ENCODE measurements around the gene RNF17.

Gene RNF17

DNA sequence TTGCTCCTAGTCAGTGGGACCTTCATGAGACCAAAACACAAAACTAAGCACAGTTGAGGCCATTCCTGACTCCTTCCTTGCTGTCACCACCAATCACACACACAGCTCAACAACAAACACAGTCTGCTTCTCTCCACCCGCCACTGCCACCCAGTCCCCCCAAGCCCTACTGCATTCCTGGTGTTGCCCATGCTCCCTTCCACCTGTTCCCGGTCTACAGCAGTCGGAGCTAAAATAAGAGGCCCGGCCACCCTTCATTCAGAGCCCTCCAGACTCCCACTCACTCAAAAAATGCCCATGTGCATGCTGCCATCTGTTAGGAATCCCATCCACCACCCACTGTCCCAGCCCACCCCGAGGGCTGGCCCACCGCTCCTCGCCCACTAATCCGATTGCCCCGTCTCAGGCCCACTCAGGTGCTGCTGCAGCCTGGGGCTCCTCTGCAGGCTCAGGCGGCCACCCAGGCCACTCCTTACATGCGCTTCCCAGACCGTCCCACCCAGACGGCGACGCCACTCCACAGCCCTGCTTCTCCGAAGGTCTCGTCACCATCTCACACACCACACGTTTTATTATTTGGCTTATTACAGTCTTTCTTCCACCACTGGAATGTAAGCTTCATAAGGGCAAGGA lies 127.6 kb downstream of the RNF17 start:
- TF ChIP-seq, protein P1, sequence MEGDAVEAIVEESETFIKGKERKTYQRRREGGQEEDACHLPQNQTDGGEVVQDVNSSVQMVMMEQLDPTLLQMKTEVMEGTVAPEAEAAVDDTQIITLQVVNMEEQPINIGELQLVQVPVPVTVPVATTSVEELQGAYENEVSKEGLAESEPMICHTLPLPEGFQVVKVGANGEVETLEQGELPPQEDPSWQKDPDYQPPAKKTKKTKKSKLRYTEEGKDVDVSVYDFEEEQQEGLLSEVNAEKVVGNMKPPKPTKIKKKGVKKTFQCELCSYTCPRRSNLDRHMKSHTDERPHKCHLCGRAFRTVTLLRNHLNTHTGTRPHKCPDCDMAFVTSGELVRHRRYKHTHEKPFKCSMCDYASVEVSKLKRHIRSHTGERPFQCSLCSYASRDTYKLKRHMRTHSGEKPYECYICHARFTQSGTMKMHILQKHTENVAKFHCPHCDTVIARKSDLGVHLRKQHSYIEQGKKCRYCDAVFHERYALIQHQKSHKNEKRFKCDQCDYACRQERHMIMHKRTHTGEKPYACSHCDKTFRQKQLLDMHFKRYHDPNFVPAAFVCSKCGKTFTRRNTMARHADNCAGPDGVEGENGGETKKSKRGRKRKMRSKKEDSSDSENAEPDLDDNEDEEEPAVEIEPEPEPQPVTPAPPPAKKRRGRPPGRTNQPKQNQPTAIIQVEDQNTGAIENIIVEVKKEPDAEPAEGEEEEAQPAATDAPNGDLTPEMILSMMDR (IDR thresholded peaks at IDR 0.05; ENCODE audit: extremely low read depth, insufficient read depth, missing control alignments), result no peak
- in situ Hi-C loops (cut with MboI; ENCODE audit: low pct_unique_long_range_greater_than_20kb, low sequenced_read_pairs, unreplicated experiment), result no loop called here
- no peak for DNase-seq (ENCODE audit: low spot score)

DNA sequence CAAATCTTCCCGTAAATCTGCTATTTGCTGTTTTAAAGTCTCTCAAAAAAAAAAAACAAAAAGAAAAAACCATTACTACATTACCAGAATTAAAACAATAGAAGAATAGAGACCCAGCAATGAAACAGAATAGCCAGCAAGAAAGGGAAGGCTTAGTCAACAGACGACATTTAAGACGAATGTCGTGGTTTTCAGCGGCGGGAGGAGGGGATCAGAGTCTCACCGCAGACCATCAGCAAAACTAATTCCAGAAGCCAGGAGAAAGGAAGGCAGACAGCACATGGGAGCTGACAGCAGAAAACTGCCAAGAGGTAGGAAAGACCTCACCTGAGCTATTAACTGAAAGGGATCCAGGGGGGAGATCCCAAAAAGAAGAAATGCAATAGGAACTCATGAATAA lies 128.9 kb downstream of the RNF17 start:
- no peak for DNase-seq (ENCODE audit: low spot score)
- TF ChIP-seq, protein P1 (IDR thresholded peaks at IDR 0.05; ENCODE audit: extremely low read depth, insufficient read depth, missing control alignments), result no peak
- in situ Hi-C loops (cut with MboI; ENCODE audit: low pct_unique_long_range_greater_than_20kb, low sequenced_read_pairs, unreplicated experiment), result no loop called here

DNA sequence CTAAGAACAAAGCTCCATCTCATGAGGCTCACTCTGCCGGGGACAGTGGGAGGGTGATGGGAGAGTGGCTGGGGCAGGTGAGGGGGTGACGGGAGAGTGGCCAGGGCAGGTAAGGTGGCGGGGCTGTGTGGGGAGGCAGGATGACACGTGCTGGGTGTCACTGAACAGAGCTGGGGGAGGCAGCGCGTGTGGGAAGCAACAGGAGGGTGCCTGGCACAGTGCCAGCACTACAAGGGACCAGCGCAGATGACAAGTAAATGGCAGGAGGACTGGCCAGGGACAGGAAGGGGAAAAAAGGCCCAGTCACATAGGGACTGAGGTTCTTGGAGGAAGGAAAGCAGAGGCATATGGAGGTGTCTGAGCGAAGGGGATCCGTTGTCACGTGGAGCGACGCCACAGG lies 129.9 kb downstream of the RNF17 start:
- TF ChIP-seq, protein P1 (IDR thresholded peaks at IDR 0.05; ENCODE audit: extremely low read depth, insufficient read depth, missing control alignments), result no peak
- DNase-seq (ENCODE audit: low spot score), result no peak
- in situ Hi-C loops (cut with MboI; ENCODE audit: low pct_unique_long_range_greater_than_20kb, low sequenced_read_pairs, unreplicated experiment), result no loop called here

DNA sequence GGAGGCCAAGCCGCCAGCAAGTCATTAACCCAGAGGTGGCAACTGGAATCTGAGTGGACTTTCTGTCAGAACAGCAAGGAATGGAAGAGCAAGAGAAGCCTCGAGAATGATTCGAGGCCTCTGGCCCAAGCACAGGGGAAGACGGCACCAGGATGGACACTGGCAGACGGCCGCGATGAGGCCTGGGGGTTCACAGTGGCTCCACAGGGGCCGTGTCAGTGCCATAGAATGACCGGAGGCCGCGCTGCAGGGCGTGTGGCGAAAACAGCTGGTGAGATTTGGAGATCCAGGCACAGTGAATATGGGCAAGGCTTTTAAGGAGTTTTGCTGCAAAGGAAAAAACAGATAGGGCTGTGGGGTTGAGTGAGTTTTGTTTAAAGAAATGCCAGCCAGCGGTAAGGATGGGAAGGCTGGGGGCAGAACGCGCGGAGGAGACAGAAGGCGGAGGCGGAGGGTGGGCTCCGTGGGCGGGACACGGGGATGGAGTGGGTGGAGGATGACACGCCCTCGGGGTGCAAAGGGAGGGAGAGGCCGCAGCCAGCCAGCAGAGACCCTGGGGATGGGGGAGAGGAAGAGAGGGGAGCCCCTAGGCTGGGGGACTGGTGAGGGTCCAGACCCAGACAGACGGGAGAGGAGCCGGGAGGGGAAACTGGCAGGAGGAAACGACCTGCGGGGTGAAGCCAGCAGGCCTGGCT lies 130.5 kb downstream of the RNF17 start:
- DNase-seq (ENCODE audit: low spot score), result no peak
- TF ChIP-seq, protein P1 (IDR thresholded peaks at IDR 0.05; ENCODE audit: extremely low read depth, insufficient read depth, missing control alignments), result no peak
- in situ Hi-C loops (cut with MboI; ENCODE audit: low pct_unique_long_range_greater_than_20kb, low sequenced_read_pairs, unreplicated experiment), result no loop called here

DNA sequence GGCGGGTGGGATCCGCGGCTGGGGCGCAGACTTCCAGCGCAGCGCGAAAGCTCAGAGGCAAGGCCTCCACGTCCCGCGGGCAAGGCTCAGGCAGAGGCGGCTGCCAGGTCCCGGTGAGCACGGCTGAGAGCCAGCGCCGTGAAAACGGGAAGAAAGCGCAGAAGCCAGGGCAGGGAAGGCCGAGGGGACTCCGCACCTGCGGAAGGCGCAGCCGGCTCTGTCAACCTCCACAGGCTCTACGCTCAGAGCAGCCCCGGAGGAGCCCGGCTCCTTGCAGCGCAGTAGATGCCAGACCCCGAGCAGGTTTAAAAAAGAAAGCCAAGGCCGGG lies 131.0 kb downstream of the RNF17 start:
- no peak for DNase-seq (ENCODE audit: low spot score)
- TF ChIP-seq, protein P1 (IDR thresholded peaks at IDR 0.05; ENCODE audit: extremely low read depth, insufficient read depth, missing control alignments), result no peak
- in situ Hi-C loops (cut with MboI; ENCODE audit: low pct_unique_long_range_greater_than_20kb, low sequenced_read_pairs, unreplicated experiment), result no loop called here

DNA sequence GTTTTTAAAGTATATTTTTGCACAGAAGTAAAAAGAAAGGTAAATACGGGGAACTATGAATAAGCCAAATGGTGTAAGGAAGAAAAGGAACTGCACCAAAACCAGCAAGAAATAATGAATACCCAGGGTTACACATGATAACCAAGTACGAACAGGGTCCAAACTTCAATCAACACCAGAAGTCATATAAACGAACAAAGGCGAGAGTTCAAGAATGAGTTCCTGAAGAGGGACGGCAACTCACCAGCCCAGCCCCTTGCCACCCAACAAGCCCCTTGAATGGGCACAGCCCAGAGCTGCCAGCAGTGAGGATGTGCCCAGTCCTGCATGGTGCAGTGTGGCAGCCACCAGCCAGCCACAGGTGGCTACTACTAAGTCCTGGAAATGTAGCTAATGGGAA lies 132.1 kb downstream of the RNF17 start:
- in situ Hi-C loops (cut with MboI; ENCODE audit: low pct_unique_long_range_greater_than_20kb, low sequenced_read_pairs, unreplicated experiment), result no loop called here
- TF ChIP-seq, protein P1 (IDR thresholded peaks at IDR 0.05; ENCODE audit: extremely low read depth, insufficient read depth, missing control alignments), result no peak
- DNase-seq (ENCODE audit: low spot score), result no peak
